Neural progenitor cell (in vitro differentiated cells): ENCODE data around the gene FGF19. TPM values are rescaled to one million over a fixed set of nuclear protein-coding genes. Genes with fewer than 3 reads are reported as not detected.

Source experiments
- DNase-seq: peaks from one replicate; pipeline ENCODE4 v3.0.0-alpha.2; 2016; ENCODE audit warnings: low spot score
- H2AFZ ChIP-seq: fragments of 200-600 bp; sonication (generic); replicated peaks from 2 replicates; pipeline ENCODE4 v1.6.1; 2016; ENCODE audit warnings: antibody characterized with exemption
- H3F3A ChIP-seq: fragments of 200-600 bp; sonication (generic); 2 replicates; pipeline ENCODE4 v1.6.1; 2016; ENCODE audit warnings: antibody characterized with exemption, low read depth
- H3K27ac ChIP-seq: fragments of 200-600 bp; sonication (generic); 2 replicates; pipeline ENCODE4 v1.5.1; 2016; ENCODE audit warnings: mild to moderate bottlenecking
- H3K27me3 ChIP-seq: fragments of 200-600 bp; sonication (generic); 2 replicates; pipeline ENCODE4 v1.6.1; 2016; ENCODE audit warnings: mild to moderate bottlenecking, moderate library complexity
- H3K36me3 ChIP-seq: fragments of 200-600 bp; sonication (generic); 2 replicates; pipeline ENCODE4 v1.5.1; 2016
- H3K4me1 ChIP-seq: fragments of 200-600 bp; sonication (generic); 2 replicates; pipeline ENCODE4 v1.6.1; 2016; ENCODE audit warnings: mixed run types
- H3K4me2 ChIP-seq: fragments of 200-600 bp; sonication (generic); 2 replicates; pipeline ENCODE4 v1.6.1; 2016
- H3K4me3 ChIP-seq: fragments of 200-600 bp; sonication (generic); 2 replicates; pipeline ENCODE4 v1.5.1; 2016
- H3K79me2 ChIP-seq: fragments of 200-600 bp; sonication (generic); 2 replicates; pipeline ENCODE4 v1.6.1; 2016; ENCODE audit warnings: low read depth
- H3K9ac ChIP-seq: fragments of 200-600 bp; sonication (generic); 2 replicates; pipeline ENCODE4 v1.6.1; 2016
- H3K9me3 ChIP-seq: fragments of 200-600 bp; sonication (generic); 2 replicates; pipeline ENCODE4 v1.5.1; 2016; ENCODE audit warnings: low read depth
- H4K20me1 ChIP-seq: fragments of 200-600 bp; sonication (generic); 2 replicates; pipeline ENCODE4 v1.6.1; 2016; ENCODE audit warnings: low read depth
- H3K27ac Mint-ChIP-seq: 3 replicates; pipeline ENCODE4 v1.8.0; 2021; ENCODE audit warnings: mixed read lengths
- H3K27me3 Mint-ChIP-seq: 2 replicates; pipeline ENCODE4 v1.8.0; 2022; ENCODE audit warnings: low read depth, mild to moderate bottlenecking, inconsistent platforms, moderate library complexity, mixed read lengths; ENCODE audit not compliant: insufficient read depth
- H3K36me3 Mint-ChIP-seq: 3 replicates; pipeline ENCODE4 v1.8.0; 2021; ENCODE audit warnings: mixed read lengths
- H3K4me1 Mint-ChIP-seq: 3 replicates; pipeline ENCODE4 v1.8.0; 2021; ENCODE audit warnings: mixed read lengths
- H3K4me3 Mint-ChIP-seq: 3 replicates; pipeline ENCODE4 v1.8.0; 2021; ENCODE audit warnings: mild to moderate bottlenecking, moderate library complexity, mixed read lengths
- H3K9me3 Mint-ChIP-seq: 3 replicates; pipeline ENCODE4 v1.8.0; 2020; ENCODE audit warnings: mixed read lengths
- CTCF ChIP-seq: fragments of 200-600 bp; sonication (generic); IDR thresholded peaks from 2 replicates; pipeline ENCODE4 v1.5.1; 2017; ENCODE audit warnings: antibody characterized with exemption, mild to moderate bottlenecking
- EZH2 ChIP-seq: fragments of 200-600 bp; sonication (generic); IDR thresholded peaks from 2 replicates; pipeline ENCODE4 v1.6.1; 2017; ENCODE audit warnings: antibody characterized with exemption, mild to moderate bottlenecking, moderate library complexity
- EZH2phosphoT487 ChIP-seq: fragments of 200-600 bp; sonication (generic); IDR thresholded peaks from 2 replicates; pipeline ENCODE4 v1.6.1; 2017; ENCODE audit warnings: antibody characterized with exemption
- total RNA-seq: library from RNA; depleted of rRNA; stranded (reverse); fragments of >200 nt; gene quantifications from 2 replicates; pipeline ENCODE4 v1.2.3, GENCODE V29; 2015; ENCODE audit warnings: low replicate concordance

Gene FGF19
- total RNA-seq, 1 donor from 2014 or later: not detected

GRCh38 chr11:69666261-69666660 lies 37.6 kb downstream of the FGF19 start:
- TF ChIP-seq EZH2 (no peak), EZH2phosphoT487 (no peak), CTCF (no peak)
- H3K27ac ChIP-seq: no peak overlapping the region
- Mint-ChIP-seq H3K27me3 (peaks cover 5% of the 10 kb centered on the region), H3K4me1 (peaks cover 35% of the 10 kb centered on the region), H3K27ac (no peak overlapping the region), H3K4me3 (no peak overlapping the region), H3K9me3 (no peaks in the 10 kb centered on the region), H3K36me3 (peaks cover 12% of the 10 kb centered on the region)
- no peak overlapping the region for H3K9ac ChIP-seq
- H4K20me1 ChIP-seq: peaks cover 6% of the 10 kb centered on the region
- H3K27me3 ChIP-seq: no peaks in the 10 kb centered on the region
- peaks cover 10% of the 10 kb centered on the region for H3F3A ChIP-seq
- H3K4me1 ChIP-seq: no peaks in the 10 kb centered on the region
- no peak overlapping the region for H3K4me3 ChIP-seq
- H3K36me3 ChIP-seq: no peaks in the 10 kb centered on the region
- no peak overlapping the region for H3K4me2 ChIP-seq
- no peaks in the 10 kb centered on the region for H3K79me2 ChIP-seq
- no peaks in the 10 kb centered on the region for H3K9me3 ChIP-seq
- H2AFZ ChIP-seq: no peak overlapping the region
- DNase-seq: no peak

GRCh38 chr11:69665669-69666068 lies 38.2 kb downstream of the FGF19 start:
- Histone ChIP-seq H3F3A (peaks cover 4% of the 10 kb centered on the region), H3K36me3 (no peaks in the 10 kb centered on the region), H3K27ac (no peak overlapping the region), H3K4me1 (no peaks in the 10 kb centered on the region), H3K4me3 (no peak overlapping the region), H3K4me2 (no peak overlapping the region), H3K9ac (no peak overlapping the region), H2AFZ (no peak overlapping the region), H3K79me2 (no peaks in the 10 kb centered on the region), H3K9me3 (no peaks in the 10 kb centered on the region), H3K27me3 (no peaks in the 10 kb centered on the region), H4K20me1 (peaks cover 6% of the 10 kb centered on the region)
- Mint-ChIP-seq H3K36me3 (peaks cover 13% of the 10 kb centered on the region), H3K4me3 (no peak overlapping the region), H3K4me1 (peaks cover 36% of the 10 kb centered on the region), H3K27me3 (peaks cover 5% of the 10 kb centered on the region), H3K27ac (no peak overlapping the region), H3K9me3 (no peaks in the 10 kb centered on the region)
- no peak for DNase-seq
- TF ChIP-seq EZH2phosphoT487: no peak
- TF ChIP-seq CTCF: no peak
- no peak for TF ChIP-seq EZH2

GRCh38 chr11:69664901-69665300 lies 38.9 kb downstream of the FGF19 start:
- Histone ChIP-seq H2AFZ (no peak overlapping the region), H3K27me3 (no peaks in the 10 kb centered on the region), H3K79me2 (no peaks in the 10 kb centered on the region), H3F3A (peaks cover under 1% of the 10 kb centered on the region), H3K4me1 (no peaks in the 10 kb centered on the region), H3K36me3 (no peaks in the 10 kb centered on the region), H3K9me3 (no peaks in the 10 kb centered on the region), H3K4me2 (no peak overlapping the region), H3K4me3 (no peak overlapping the region), H4K20me1 (peaks cover 6% of the 10 kb centered on the region), H3K27ac (no peak overlapping the region), H3K9ac (no peak overlapping the region)
- Mint-ChIP-seq H3K9me3 (no peaks in the 10 kb centered on the region), H3K27me3 (peaks cover 5% of the 10 kb centered on the region), H3K27ac (no peak overlapping the region), H3K4me3 (no peak overlapping the region), H3K36me3 (peaks cover 15% of the 10 kb centered on the region), H3K4me1 (peaks cover 32% of the 10 kb centered on the region)
- no peak for DNase-seq
- TF ChIP-seq EZH2 (no peak), CTCF (no peak), EZH2phosphoT487 (no peak)
